Endothelial cell of umbilical vein (primary cell): ENCODE measurements around the gene ALOX15. TPM values are rescaled to one million over a fixed set of nuclear protein-coding genes. Genes with fewer than 3 reads are reported as not detected.

Experiments used
- BruUV-seq: library from RNA; stranded (reverse); fragments of 400-500 nt; replicated peaks from 2 replicates; lab custom pipeline; 2021; lab: Mats Ljungman, UMichigan
- CTCF ChIA-PET: fragments of 300-600, 350-600 bp; sonication (Branson Sonifier 250); formaldehyde crosslinking; loops from one replicate; lab custom pipeline; 2021; ENCODE audit warnings: antibody characterized with exemption, inconsistent platforms; lab: Charles Lee
- POLR2A ChIA-PET: fragments of 300-600, 350-600 bp; sonication (Branson Sonifier 250); formaldehyde crosslinking; loops from one replicate; lab custom pipeline; 2021; ENCODE audit warnings: antibody characterized with exemption, inconsistent platforms; lab: Charles Lee
- DNase-seq: peaks from one replicate; pipeline ENCODE4 v3.0.0-alpha.2; 2011; ENCODE audit warnings: low read depth, low spot score
- FAIRE-seq: peaks from 2 replicates; lab custom pipeline; 2011; peaks lifted over from hg19 to GRCh38; lab: Jason Lieb, UNC
- H2AFZ ChIP-seq: 2 replicates; pipeline ENCODE4 v1.6.0; 2012; ENCODE audit warnings: low read depth, low read length, control low read depth, inconsistent platforms
- H3K27ac ChIP-seq: 2 replicates; pipeline ENCODE4 v1.5.1; 2011; ENCODE audit warnings: low read depth, mild to moderate bottlenecking, control low read depth, low read length, moderate library complexity; ENCODE audit not compliant: insufficient read depth
- H3K27me3 ChIP-seq, 2 experiments: 2 replicates each; pipeline versions ENCODE4 v1.6.0 to v1.6.1; 2011; ENCODE audit warnings: low read length in 2 of 2, mixed read lengths in 1 of 2; ENCODE audit not compliant: control insufficient read depth in 2 of 2, insufficient read depth in 2 of 2
- H3K36me3 ChIP-seq, 2 experiments: 2 replicates in 1 of 2; 3 replicates in 1 of 2; pipeline ENCODE4 v1.5.1; 2011; ENCODE audit warnings: low read length in 2 of 2, mild to moderate bottlenecking in 1 of 2, moderate library complexity in 1 of 2; ENCODE audit not compliant: control insufficient read depth in 2 of 2, insufficient read depth in 2 of 2; ENCODE audit errors: extremely low read depth in 1 of 2
- H3K4me1 ChIP-seq: 3 replicates; pipeline ENCODE4 v1.5.1; 2011; ENCODE audit warnings: mild to moderate bottlenecking, low read length; ENCODE audit not compliant: control insufficient read depth, insufficient read depth; ENCODE audit errors: extremely low read depth
- H3K4me2 ChIP-seq: 2 replicates; pipeline ENCODE4 v1.6.1; 2011; ENCODE audit warnings: low read length, control low read depth, mixed read lengths; ENCODE audit not compliant: insufficient read depth
- H3K4me3 ChIP-seq, 3 experiments: fragments of 200-600 bp in 1 of 3; sonication (generic), shearing (Covaris generic) in 1 of 3; replicated peaks in 1 of 3; 2 replicates each; pipeline ENCODE4 v1.5.1; 2011 to 2016; ENCODE audit warnings: control low read depth in 3 of 3, low read length in 3 of 3, mild to moderate bottlenecking in 2 of 3, inconsistent platforms in 1 of 3, low read depth in 1 of 3, moderate library complexity in 1 of 3; ENCODE audit not compliant: insufficient read depth in 1 of 3
- H3K79me2 ChIP-seq: 2 replicates; pipeline ENCODE4 v1.6.0; 2012; ENCODE audit warnings: low read length, inconsistent platforms; ENCODE audit not compliant: control insufficient read depth, insufficient read depth
- H3K9ac ChIP-seq: replicated peaks from 2 replicates; pipeline ENCODE3; 2011; ENCODE audit warnings: low read length, control low read depth; ENCODE audit not compliant: insufficient read depth; ENCODE audit errors: extremely low read depth
- H3K9me1 ChIP-seq: replicated peaks from 3 replicates; pipeline ENCODE4 v1.6.0; 2011; ENCODE audit warnings: mild to moderate bottlenecking, low read length; ENCODE audit not compliant: control insufficient read depth, insufficient read depth; ENCODE audit errors: extremely low read depth
- H3K9me3 ChIP-seq: replicated peaks from 2 replicates; pipeline ENCODE4 v1.5.1; 2012; ENCODE audit warnings: low read length, inconsistent platforms; ENCODE audit not compliant: control insufficient read depth, insufficient read depth
- H4K20me1 ChIP-seq: replicated peaks from 2 replicates; pipeline ENCODE3; 2011; ENCODE audit warnings: mild to moderate bottlenecking, low read length; ENCODE audit not compliant: control insufficient read depth, insufficient read depth; ENCODE audit errors: extremely low read depth
- EZH2 ChIP-seq: IDR thresholded peaks from 2 replicates; pipeline ENCODE4 v1.6.1; 2012; ENCODE audit warnings: borderline replicate concordance, low read depth, mild to moderate bottlenecking, moderate library complexity, low read length, inconsistent platforms; ENCODE audit not compliant: severe bottlenecking
- GATA2 ChIP-seq: IDR thresholded peaks from 2 replicates; pipeline ENCODE4 v1.7.0; 2011; ENCODE audit warnings: low read depth, mild to moderate bottlenecking, moderate library complexity, mixed read lengths, low read length; ENCODE audit not compliant: insufficient read length, insufficient read depth
- JUN ChIP-seq: IDR thresholded peaks from 2 replicates; pipeline ENCODE4 v1.6.1; 2011; ENCODE audit warnings: borderline replicate concordance, low read depth; ENCODE audit not compliant: insufficient read length, insufficient read depth
- MYC ChIP-seq: IDR thresholded peaks from one replicate; pipeline ENCODE4 v1.6.1; 2011; ENCODE audit warnings: mild to moderate bottlenecking, low read depth, low read length
- POLR2A ChIP-seq: IDR thresholded peaks from 2 replicates; pipeline ENCODE4 v1.6.1; 2012; ENCODE audit warnings: low read depth, mild to moderate bottlenecking, control low read depth, low read length
- POLR2AphosphoS5 ChIP-seq: IDR thresholded peaks from 2 replicates; pipeline ENCODE4 v1.6.1; 2012; ENCODE audit warnings: low read depth, mild to moderate bottlenecking, control low read depth, low read length, moderate library complexity; ENCODE audit not compliant: insufficient read depth
- dilution Hi-C: fragments of 300-500 bp; cut with MboI; formaldehyde crosslinking; loops from one replicate; pipeline ENCODE4 v1.15.0; 2019; ENCODE audit warnings: low sequenced_read_pairs; ENCODE audit not compliant: extremely low pct_ligation_motif_present
- intact Hi-C: fragments of 100-400 bp; cut with micrococcal nuclease; formaldehyde crosslinking; loops from one replicate; pipeline ENCODE4 v1.10.0; 2022
- polyA plus RNA-seq, 4 experiments: library from polyadenylated mRNA; depleted of rRNA in 3 of 4; stranded (reverse) in 3 of 4; unstranded in 1 of 4; fragments of >200 nt; gene quantifications; 2 replicates each; pipeline versions ENCODE4 v1.2.1 to v1.2.3, GENCODE V29; 2011 to 2012; ENCODE audit warnings: missing spikeins in 1 of 4
- total RNA-seq: library from RNA; stranded (reverse); gene quantifications from 2 replicates; pipeline ENCODE4 v1.2.3, GENCODE V29; 2021
- TF ChIP-seq, protein P1 (sequence below), 2 donors: IDR thresholded peaks; 1 replicate in 1 of 2; 2 replicates in 1 of 2; pipeline ENCODE4 v1.5.1; 2011; ENCODE audit warnings: low read length in 2 of 2, mild to moderate bottlenecking in 2 of 2, moderate library complexity in 2 of 2, control low read depth in 1 of 2, inconsistent platforms in 1 of 2, low read depth in 1 of 2; ENCODE audit not compliant: insufficient read depth in 1 of 2; ENCODE audit errors: extremely low read depth in 1 of 2

The ALOX15 gene
- total and polyA plus RNA-seq, 2 donors (not counting 3 experiments of a cell fraction or from before 2014, with no cell fraction given): not detected

DNA sequence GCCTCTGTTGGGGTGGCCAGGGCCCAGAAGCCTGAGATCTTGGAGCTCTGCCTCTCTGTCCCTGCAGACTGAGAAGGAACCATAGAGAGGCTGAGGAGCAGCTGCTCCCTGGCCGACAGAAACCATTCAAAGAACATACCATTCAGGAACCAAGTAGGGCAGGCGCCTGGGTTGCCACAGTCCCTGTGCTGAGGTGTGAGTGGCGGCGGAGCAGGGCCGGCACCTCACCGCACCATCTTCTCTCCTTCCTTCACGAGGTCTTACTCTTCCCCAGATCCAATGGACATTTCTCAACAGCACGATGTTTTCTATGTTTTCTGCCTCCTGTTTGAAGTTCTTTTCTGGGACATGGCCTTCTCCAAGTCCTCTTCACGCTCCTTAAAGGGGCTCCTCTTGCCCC is 22.8 kb upstream of the ALOX15 start:
- Histone ChIP-seq H3K9ac (no peak overlapping the region), H3K4me3 (no peak overlapping the region), H3K79me2 (no peaks in the 10 kb centered on the region), H3K9me1 (no peaks in the 10 kb centered on the region), H3K4me2 (no peak overlapping the region), H3K27ac (no peak overlapping the region), H3K4me1 (no peaks in the 10 kb centered on the region), H3K36me3 (no peaks in the 10 kb centered on the region), H2AFZ (no peak overlapping the region), H3K9me3 (no peaks in the 10 kb centered on the region), H4K20me1 (no peaks in the 10 kb centered on the region), H3K27me3 (peaks cover 3 to 6% of the 10 kb centered on the region in 2 experiments)
- POLR2A ChIA-PET: interaction anchor here (1.5 kb wide), 1 partner anchor 12 kb away, joined by 3 read pairs; no protein-coding TSS in a partner anchor
- CTCF ChIA-PET: no interaction called here
- no peak for DNase-seq
- BruUV-seq: no TSS peak
- no peak for FAIRE-seq
- intact Hi-C loops (no loop called here), dilution Hi-C loops (no loop called here)
- TF ChIP-seq MYC (no peak), GATA2 (no peak), EZH2 (no peak), JUN (no peak), POLR2AphosphoS5 (no peak), POLR2A (no peak)
- TF ChIP-seq, protein P1, sequence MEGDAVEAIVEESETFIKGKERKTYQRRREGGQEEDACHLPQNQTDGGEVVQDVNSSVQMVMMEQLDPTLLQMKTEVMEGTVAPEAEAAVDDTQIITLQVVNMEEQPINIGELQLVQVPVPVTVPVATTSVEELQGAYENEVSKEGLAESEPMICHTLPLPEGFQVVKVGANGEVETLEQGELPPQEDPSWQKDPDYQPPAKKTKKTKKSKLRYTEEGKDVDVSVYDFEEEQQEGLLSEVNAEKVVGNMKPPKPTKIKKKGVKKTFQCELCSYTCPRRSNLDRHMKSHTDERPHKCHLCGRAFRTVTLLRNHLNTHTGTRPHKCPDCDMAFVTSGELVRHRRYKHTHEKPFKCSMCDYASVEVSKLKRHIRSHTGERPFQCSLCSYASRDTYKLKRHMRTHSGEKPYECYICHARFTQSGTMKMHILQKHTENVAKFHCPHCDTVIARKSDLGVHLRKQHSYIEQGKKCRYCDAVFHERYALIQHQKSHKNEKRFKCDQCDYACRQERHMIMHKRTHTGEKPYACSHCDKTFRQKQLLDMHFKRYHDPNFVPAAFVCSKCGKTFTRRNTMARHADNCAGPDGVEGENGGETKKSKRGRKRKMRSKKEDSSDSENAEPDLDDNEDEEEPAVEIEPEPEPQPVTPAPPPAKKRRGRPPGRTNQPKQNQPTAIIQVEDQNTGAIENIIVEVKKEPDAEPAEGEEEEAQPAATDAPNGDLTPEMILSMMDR (IDR thresholded peaks at IDR 0.05; ENCODE audit: extremely low read depth in 1 of 2, insufficient read depth in 1 of 2, low read depth in 1 of 2, low read length in 2 of 2): no peak
